ENCODE data around the gene GFRA4. TPM values are rescaled to one million over a fixed set of nuclear protein-coding genes. Genes with fewer than 3 reads are reported as not detected.

Gene GFRA4
- total and polyA plus RNA-seq, 2 experiments from 2014 or later, result not detected

DNA sequence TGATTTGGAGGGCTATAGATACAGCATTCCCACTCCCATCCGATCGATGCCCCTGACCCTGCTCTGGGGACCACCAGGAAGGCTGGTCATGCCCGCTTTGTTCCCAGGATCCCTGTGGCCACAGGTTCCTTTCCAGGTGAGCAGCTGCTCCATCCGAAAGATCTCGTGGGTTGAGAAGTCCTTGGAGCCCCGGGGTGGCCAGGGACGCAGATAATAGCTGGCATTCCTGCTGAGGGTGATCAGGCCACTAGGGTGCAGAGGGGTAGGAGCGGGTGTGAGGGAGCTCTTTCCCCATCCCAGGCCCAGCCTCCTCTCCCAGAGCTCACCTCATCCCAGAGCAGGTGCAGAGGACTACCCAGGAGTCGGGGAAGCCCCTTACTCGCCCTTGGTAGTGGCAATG, 11.2 kb upstream of the GFRA4 start:
- Histone ChIP-seq H3K9me3 (ENCODE audit: low read depth) (no peaks in the 10 kb centered on the region), H3K4me3 (no peak overlapping the region), H3K27me3 (replicated peaks; ENCODE audit: insufficient read depth) (no peaks in the 10 kb centered on the region), H3K36me3 (ENCODE audit: low read depth) (no peaks in the 10 kb centered on the region), H3K9me2 (ENCODE audit: insufficient read depth) (no peaks in the 10 kb centered on the region), H2AFZ (no peak overlapping the region), H3K9ac (no peak overlapping the region), H3K4me1 (ENCODE audit: insufficient read depth) (peaks cover 36% of the 10 kb centered on the region), H3K27ac (no peak overlapping the region), H3K79me2 (ENCODE audit: insufficient read depth) (no peaks in the 10 kb centered on the region), H4K20me1 (ENCODE audit: insufficient read depth) (no peaks in the 10 kb centered on the region), H3K4me2 (ENCODE audit: unreplicated experiment) (no peak overlapping the region), H3F3A (ENCODE audit: insufficient read depth) (0 out of 2 replicates have a peak, but pooled peaks cover 3% of the 10 kb centered on the region)
- 85 to 86% methylated on average over 10 of the region's 10 CpGs for WGBS, 2 experiments (ENCODE audit: low coverage in 1 of 2, low lambda C conversion rate in 2 of 2, missing lambda C conversion rate in 2 of 2)
- DNase-seq, result no peak
- in situ Hi-C loops (cut with MboI), result no loop called here
- TF ChIP-seq EZH2phosphoT487 (IDR thresholded peaks at IDR 0.05; ENCODE audit: insufficient read depth, low read depth) (no peak), EZH2 (IDR thresholded peaks at IDR 0.05; ENCODE audit: insufficient read depth, poor library complexity, severe bottlenecking) (no peak)

DNA sequence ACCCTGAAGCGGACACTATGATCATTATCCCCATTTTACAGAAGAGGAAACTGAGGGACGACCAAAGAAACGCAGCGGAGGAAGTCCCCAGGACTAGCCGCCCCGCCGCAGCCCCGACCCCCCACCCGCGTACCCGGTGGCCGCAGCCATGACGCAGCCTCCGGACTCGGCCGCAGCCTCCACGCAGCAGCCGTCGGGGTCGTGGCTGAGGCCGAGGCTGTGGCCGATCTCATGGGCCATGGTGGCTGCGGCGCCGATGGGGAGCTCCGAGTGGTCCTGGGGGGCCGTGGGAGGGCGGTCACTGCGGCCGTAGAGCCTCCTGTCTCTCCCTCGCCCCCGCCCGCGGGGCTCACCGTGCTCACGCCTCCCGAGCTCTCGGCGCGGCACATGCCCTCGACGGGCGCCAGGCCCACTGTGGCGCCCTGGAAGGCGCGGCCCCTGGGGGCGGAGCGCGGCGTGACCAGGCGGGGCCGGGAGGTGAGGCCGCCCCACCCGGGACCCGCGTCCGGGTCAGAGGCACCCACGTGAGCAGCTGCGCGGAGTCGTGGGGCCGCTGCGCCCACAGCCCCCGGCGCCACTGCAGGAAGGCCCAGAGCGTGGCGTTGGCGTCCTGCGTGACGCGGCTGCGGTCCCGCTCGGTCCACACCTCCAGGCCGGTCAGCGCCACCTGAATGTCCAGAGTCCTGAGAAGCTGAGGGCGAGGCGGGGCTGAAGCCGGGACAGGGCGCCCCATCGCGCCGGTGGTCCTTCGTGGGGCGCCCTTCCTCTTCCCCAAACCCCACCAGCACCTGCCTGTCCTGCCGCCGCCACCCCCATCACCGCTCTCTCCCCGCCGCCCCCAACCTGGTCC, 10.2 kb upstream of the GFRA4 start:
- Histone ChIP-seq H3K27me3 (replicated peaks; ENCODE audit: insufficient read depth) (no peaks in the 10 kb centered on the region), H3K9me2 (ENCODE audit: insufficient read depth) (no peaks in the 10 kb centered on the region), H3K9me3 (ENCODE audit: low read depth) (no peaks in the 10 kb centered on the region), H3F3A (ENCODE audit: insufficient read depth) (0 out of 2 replicates have a peak, but pooled peaks cover under 1% of the 10 kb centered on the region), H3K27ac (no peak overlapping the region), H3K36me3 (ENCODE audit: low read depth) (no peaks in the 10 kb centered on the region), H3K4me2 (ENCODE audit: unreplicated experiment) (no peak overlapping the region), H3K4me1 (ENCODE audit: insufficient read depth) (peaks cover 26% of the 10 kb centered on the region), H2AFZ (no peak overlapping the region), H3K9ac (no peak overlapping the region), H3K79me2 (ENCODE audit: insufficient read depth) (no peaks in the 10 kb centered on the region), H3K4me3 (no peak overlapping the region), H4K20me1 (ENCODE audit: insufficient read depth) (no peaks in the 10 kb centered on the region)
- WGBS, 2 experiments (ENCODE audit: low coverage in 1 of 2, low lambda C conversion rate in 2 of 2, missing lambda C conversion rate in 2 of 2), result 89 to 98% methylated on average over 35 to 85 of the region's 90 CpGs
- DNase-seq, result no peak
- TF ChIP-seq EZH2 (IDR thresholded peaks at IDR 0.05; ENCODE audit: insufficient read depth, poor library complexity, severe bottlenecking) (no peak), EZH2phosphoT487 (IDR thresholded peaks at IDR 0.05; ENCODE audit: insufficient read depth, low read depth) (no peak)
- in situ Hi-C loops (cut with MboI), result no loop called here

DNA sequence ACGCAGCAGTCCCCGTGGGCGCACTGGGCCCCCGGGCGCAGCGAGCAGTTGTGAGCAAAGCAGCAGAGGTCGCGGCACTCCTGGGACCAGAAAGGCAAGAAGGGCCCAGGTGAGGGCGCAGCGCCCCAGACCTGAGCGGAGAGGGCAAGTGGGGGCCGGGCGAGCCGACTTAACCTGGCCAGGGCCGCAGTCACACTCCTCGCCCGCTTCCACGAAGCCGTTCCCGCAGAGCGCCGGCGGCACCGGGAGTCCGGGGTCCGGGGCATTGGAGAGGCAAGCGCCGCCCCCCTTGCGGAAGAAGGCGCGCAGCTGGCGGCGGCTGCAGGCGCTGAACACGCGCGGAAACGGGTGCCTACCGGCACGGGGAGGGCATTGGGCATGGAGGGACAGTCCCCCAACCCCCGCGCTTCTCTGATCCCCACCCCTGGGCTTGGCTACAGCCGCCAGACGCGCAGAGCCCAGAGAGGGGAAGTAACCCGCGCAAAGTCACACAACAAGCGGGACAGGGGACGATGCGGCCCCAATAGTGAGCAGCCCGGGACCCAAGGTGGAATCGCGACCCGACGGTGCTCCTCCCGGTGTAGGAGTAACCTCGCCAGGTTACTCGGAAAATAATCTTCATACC, 9.5 kb upstream of the GFRA4 start:
- H3K27ac ChIP-seq, result no peak overlapping the region
- H3K4me2 ChIP-seq (ENCODE audit: unreplicated experiment), result no peak overlapping the region
- in situ Hi-C loops (cut with MboI), result no loop called here
- WGBS, 2 experiments (ENCODE audit: low coverage in 1 of 2, low lambda C conversion rate in 2 of 2, missing lambda C conversion rate in 2 of 2), result 86 to 87% methylated on average over 48 to 58 of the region's 58 CpGs
- no peaks in the 10 kb centered on the region for H3K9me2 ChIP-seq (ENCODE audit: insufficient read depth)
- no peak overlapping the region for H2AFZ ChIP-seq
- H3K27me3 ChIP-seq (replicated peaks; ENCODE audit: insufficient read depth), result no peaks in the 10 kb centered on the region
- no peaks in the 10 kb centered on the region for H3K79me2 ChIP-seq (ENCODE audit: insufficient read depth)
- H4K20me1 ChIP-seq (ENCODE audit: insufficient read depth), result no peaks in the 10 kb centered on the region
- no peaks in the 10 kb centered on the region for H3K36me3 ChIP-seq (ENCODE audit: low read depth)
- no peak for DNase-seq
- H3K4me3 ChIP-seq, result no peak overlapping the region
- peaks cover 18% of the 10 kb centered on the region; the same call in 1 of the 2 replicates for H3K4me1 ChIP-seq (ENCODE audit: insufficient read depth)
- H3K9ac ChIP-seq, result no peak overlapping the region
- no peak for TF ChIP-seq EZH2phosphoT487 (IDR thresholded peaks at IDR 0.05; ENCODE audit: insufficient read depth, low read depth)
- TF ChIP-seq EZH2 (IDR thresholded peaks at IDR 0.05; ENCODE audit: insufficient read depth, poor library complexity, severe bottlenecking), result no peak
- H3F3A ChIP-seq (ENCODE audit: insufficient read depth), result no peaks in the 10 kb centered on the region
- H3K9me3 ChIP-seq (ENCODE audit: low read depth), result no peaks in the 10 kb centered on the region

DNA sequence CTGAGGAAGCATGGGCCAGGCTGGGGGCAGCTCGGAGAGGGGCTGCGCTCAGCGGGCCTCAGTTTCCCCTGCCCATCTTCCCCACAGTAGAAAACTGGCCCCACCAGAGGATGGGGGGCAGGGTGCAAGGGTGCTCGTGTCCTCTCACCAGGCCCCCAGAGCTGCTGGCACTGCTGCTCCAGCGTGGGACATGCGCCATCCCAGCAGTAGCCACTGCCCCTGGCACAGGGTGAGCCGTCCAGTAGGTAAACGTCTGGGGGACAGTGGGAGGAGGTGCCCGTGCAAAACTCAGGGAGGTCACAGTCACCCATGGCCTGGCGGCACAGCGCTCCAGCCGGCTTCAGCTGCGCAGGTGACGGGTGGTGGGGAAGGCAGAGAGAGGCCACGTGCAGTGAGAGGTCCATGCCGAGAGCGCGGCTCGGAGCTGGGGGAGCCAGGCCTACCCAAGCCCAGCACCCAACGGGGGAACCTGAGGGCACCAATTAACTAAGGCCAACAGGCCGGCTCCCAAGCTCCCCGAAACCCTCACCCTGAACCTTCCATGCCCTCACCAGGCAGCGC, 8.9 kb upstream of the GFRA4 start:
- no peaks in the 10 kb centered on the region for H3K36me3 ChIP-seq (ENCODE audit: low read depth)
- no peak for DNase-seq

More for the DNA sequence above, 8.9 kb upstream of the GFRA4 start:
- Histone ChIP-seq H3K27me3 (replicated peaks; ENCODE audit: insufficient read depth) (no peaks in the 10 kb centered on the region), H3K79me2 (ENCODE audit: insufficient read depth) (no peaks in the 10 kb centered on the region), H3K4me1 (ENCODE audit: insufficient read depth) (peaks cover 12% of the 10 kb centered on the region; the same call in 1 of the 2 replicates), H3K9me2 (ENCODE audit: insufficient read depth) (no peaks in the 10 kb centered on the region), H3K27ac (no peak overlapping the region), H2AFZ (no peak overlapping the region), H3K9me3 (ENCODE audit: low read depth) (no peaks in the 10 kb centered on the region), H3K4me3 (no peak overlapping the region), H3K9ac (no peak overlapping the region), H3K4me2 (ENCODE audit: unreplicated experiment) (no peak overlapping the region), H3F3A (ENCODE audit: insufficient read depth) (no peaks in the 10 kb centered on the region), H4K20me1 (ENCODE audit: insufficient read depth) (no peaks in the 10 kb centered on the region)
- TF ChIP-seq EZH2phosphoT487 (IDR thresholded peaks at IDR 0.05; ENCODE audit: insufficient read depth, low read depth) (no peak), EZH2 (IDR thresholded peaks at IDR 0.05; ENCODE audit: insufficient read depth, poor library complexity, severe bottlenecking) (no peak)
- in situ Hi-C loops (cut with MboI), result no loop called here
- 87 to 89% methylated on average over 12 to 23 of the region's 23 CpGs for WGBS, 2 experiments (ENCODE audit: low coverage in 1 of 2, low lambda C conversion rate in 2 of 2, missing lambda C conversion rate in 2 of 2)
